Measurements from ENCODE around the gene SLC45A1.

Gene SLC45A1

DNA sequence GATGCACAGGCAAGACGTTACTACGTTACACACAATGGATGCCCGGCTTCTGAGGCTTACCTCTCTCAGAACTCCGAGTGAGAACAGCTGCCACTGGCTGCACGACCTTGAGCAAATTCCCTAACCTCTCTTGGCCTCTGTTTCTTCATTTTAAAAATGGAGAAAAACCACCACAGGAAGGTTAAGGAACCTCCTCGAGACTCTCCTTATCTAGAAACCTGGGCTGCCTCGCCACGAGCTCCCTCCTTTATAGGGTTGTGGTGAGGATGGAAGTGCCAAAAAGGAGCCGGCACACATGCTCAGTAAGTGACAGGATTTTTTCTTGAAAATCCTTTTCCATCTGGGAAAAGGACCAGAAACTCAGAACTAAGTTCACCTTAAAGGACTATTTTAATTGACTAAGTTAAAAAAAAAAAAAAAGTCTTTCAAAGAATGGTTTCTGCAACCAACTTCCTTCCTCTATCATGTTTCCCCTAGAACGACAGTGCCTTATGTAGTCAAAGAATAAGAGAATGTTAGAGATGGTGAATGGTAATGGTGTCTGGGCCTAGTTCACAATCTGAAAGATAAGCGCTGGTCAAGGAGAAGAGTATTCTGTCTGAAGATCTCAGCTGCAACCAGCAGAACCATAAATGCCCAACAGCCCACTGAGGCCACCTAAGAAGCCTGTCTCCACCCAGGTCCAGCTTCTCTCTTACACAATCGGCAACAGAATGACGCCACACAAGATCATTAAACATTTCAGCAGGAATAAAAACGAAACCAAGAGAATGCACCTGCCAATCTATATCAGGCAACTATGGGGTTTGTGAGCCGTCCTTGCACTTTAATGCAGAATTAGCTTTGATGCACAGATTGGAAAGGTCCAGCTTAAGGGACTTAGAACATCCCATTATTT lies 64.9 kb downstream of the SLC45A1 start:
- TF ChIP-seq, protein P1, sequence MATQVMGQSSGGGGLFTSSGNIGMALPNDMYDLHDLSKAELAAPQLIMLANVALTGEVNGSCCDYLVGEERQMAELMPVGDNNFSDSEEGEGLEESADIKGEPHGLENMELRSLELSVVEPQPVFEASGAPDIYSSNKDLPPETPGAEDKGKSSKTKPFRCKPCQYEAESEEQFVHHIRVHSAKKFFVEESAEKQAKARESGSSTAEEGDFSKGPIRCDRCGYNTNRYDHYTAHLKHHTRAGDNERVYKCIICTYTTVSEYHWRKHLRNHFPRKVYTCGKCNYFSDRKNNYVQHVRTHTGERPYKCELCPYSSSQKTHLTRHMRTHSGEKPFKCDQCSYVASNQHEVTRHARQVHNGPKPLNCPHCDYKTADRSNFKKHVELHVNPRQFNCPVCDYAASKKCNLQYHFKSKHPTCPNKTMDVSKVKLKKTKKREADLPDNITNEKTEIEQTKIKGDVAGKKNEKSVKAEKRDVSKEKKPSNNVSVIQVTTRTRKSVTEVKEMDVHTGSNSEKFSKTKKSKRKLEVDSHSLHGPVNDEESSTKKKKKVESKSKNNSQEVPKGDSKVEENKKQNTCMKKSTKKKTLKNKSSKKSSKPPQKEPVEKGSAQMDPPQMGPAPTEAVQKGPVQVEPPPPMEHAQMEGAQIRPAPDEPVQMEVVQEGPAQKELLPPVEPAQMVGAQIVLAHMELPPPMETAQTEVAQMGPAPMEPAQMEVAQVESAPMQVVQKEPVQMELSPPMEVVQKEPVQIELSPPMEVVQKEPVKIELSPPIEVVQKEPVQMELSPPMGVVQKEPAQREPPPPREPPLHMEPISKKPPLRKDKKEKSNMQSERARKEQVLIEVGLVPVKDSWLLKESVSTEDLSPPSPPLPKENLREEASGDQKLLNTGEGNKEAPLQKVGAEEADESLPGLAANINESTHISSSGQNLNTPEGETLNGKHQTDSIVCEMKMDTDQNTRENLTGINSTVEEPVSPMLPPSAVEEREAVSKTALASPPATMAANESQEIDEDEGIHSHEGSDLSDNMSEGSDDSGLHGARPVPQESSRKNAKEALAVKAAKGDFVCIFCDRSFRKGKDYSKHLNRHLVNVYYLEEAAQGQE (IDR thresholded peaks at IDR 0.05; ENCODE audit: insufficient read depth in 1 of 2, low read depth in 2 of 2, low read length in 2 of 2), result no peak
- TF ChIP-seq FOXP2 (optimal IDR thresholded peaks at IDR 0.05; ENCODE audit: borderline replicate concordance, extremely low read depth, extremely low read length, insufficient read depth) (no peak), TAF1 (IDR thresholded peaks at IDR 0.05; ENCODE audit: borderline replicate concordance, insufficient read depth, low read length) (no peak), POLR2AphosphoS5 (IDR thresholded peaks at IDR 0.05; ENCODE audit: low read depth, low read length) (no peak), SIN3A (IDR thresholded peaks at IDR 0.05; ENCODE audit: borderline replicate concordance, insufficient read depth, low read length) (no peak)

DNA sequence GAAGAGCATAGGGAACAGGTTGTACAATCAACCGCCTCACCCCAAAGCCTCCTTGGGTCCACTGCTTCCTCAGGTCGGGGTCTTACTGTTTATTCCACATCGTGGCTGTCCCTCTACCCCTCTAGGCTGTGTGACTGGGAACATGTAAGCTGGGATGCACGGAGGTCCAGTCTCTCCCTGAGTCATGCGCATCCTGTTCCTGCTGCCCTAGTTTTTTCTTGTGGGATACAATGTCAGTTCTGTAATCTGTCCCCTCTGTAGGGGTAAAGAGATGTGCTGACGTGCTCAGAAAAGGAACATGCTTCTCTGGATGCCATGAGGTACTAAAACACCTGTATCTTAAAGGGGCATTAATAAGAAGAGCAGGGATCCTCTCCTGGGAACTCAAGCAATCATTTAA lies 66.2 kb downstream of the SLC45A1 start:
- no peak for TF ChIP-seq FOXP2 (optimal IDR thresholded peaks at IDR 0.05; ENCODE audit: borderline replicate concordance, extremely low read depth, extremely low read length, insufficient read depth)
- TF ChIP-seq POLR2AphosphoS5 (IDR thresholded peaks at IDR 0.05; ENCODE audit: low read depth, low read length), result no peak
- TF ChIP-seq, protein P1 (IDR thresholded peaks at IDR 0.05; ENCODE audit: insufficient read depth in 1 of 2, low read depth in 2 of 2, low read length in 2 of 2), result no peak

DNA sequence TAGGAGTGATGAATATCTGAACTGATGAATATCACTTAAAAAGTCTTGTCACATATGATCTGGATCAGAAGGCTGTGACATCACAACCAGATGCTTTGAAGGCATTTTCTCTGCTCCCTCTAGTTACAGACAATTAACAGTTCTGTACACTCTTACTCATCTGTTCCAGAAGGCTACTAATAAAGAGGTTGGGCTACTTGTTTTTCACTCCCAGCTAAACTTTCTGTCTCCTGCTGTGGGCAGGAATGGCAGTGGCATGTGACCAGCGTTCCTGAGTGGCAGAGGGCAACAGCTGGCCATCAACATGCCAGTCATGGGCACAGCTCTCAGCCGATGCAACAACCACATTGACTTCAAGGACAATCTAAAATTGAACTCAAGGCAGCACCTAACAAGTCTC lies 66.7 kb downstream of the SLC45A1 start:
- TF ChIP-seq, protein P1 (IDR thresholded peaks at IDR 0.05; ENCODE audit: insufficient read depth in 1 of 2, low read depth in 2 of 2, low read length in 2 of 2), result no peak
- TF ChIP-seq TAF1 (IDR thresholded peaks at IDR 0.05; ENCODE audit: borderline replicate concordance, insufficient read depth, low read length), result no peak
- TF ChIP-seq POLR2AphosphoS5 (IDR thresholded peaks at IDR 0.05; ENCODE audit: low read depth, low read length), result no peak
- no peak for TF ChIP-seq SIN3A (IDR thresholded peaks at IDR 0.05; ENCODE audit: borderline replicate concordance, insufficient read depth, low read length)
- TF ChIP-seq FOXP2 (optimal IDR thresholded peaks at IDR 0.05; ENCODE audit: borderline replicate concordance, extremely low read depth, extremely low read length, insufficient read depth), result no peak

DNA sequence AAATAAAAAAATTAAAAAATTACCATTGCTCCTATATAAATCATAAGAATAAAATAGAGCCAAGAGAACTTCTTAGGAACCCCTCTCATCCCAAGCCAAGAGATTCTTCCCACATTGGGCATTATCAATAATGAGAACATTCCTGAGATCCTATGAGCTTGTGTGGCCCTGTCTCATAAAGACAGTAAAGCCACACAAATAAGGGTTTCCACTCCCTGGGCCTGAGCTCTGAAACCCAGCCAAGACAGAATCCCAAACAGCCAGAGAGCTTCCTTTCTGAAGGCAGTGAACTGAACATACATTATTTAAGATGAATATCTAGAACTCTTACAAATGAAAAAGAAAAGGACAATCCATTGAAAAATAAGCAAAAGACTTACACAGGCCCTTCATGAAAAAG lies 68.3 kb downstream of the SLC45A1 start:
- no peak for TF ChIP-seq TAF1 (IDR thresholded peaks at IDR 0.05; ENCODE audit: borderline replicate concordance, insufficient read depth, low read length)
- TF ChIP-seq FOXP2 (optimal IDR thresholded peaks at IDR 0.05; ENCODE audit: borderline replicate concordance, extremely low read depth, extremely low read length, insufficient read depth), result no peak
- no peak for TF ChIP-seq SIN3A (IDR thresholded peaks at IDR 0.05; ENCODE audit: borderline replicate concordance, insufficient read depth, low read length)
- TF ChIP-seq, protein P1 (IDR thresholded peaks at IDR 0.05; ENCODE audit: insufficient read depth in 1 of 2, low read depth in 2 of 2, low read length in 2 of 2), result no peak
- TF ChIP-seq POLR2AphosphoS5 (IDR thresholded peaks at IDR 0.05; ENCODE audit: low read depth, low read length), result no peak

Data from PFSK-1 (cell line).